Endothelial cell of umbilical vein (primary cell): Measurements from ENCODE around the gene PALD1. TPM values are rescaled to one million over a fixed set of nuclear protein-coding genes. Genes with fewer than 3 reads are reported as not detected.

Experiments used
- BruUV-seq: library from RNA; stranded (reverse); fragments of 400-500 nt; replicated peaks from 2 replicates; lab custom pipeline; 2021; lab: Mats Ljungman, UMichigan
- CTCF ChIA-PET: fragments of 300-600, 350-600 bp; sonication (Branson Sonifier 250); formaldehyde crosslinking; loops from one replicate; lab custom pipeline; 2021; ENCODE audit warnings: antibody characterized with exemption, inconsistent platforms; lab: Charles Lee
- POLR2A ChIA-PET: fragments of 300-600, 350-600 bp; sonication (Branson Sonifier 250); formaldehyde crosslinking; loops from one replicate; lab custom pipeline; 2021; ENCODE audit warnings: antibody characterized with exemption, inconsistent platforms; lab: Charles Lee
- DNase-seq: peaks from one replicate; pipeline ENCODE4 v3.0.0-alpha.2; 2011; ENCODE audit warnings: low read depth, low spot score
- FAIRE-seq: peaks from 2 replicates; lab custom pipeline; 2011; peaks lifted over from hg19 to GRCh38; lab: Jason Lieb, UNC
- H2AFZ ChIP-seq: 2 replicates; pipeline ENCODE4 v1.6.0; 2012; ENCODE audit warnings: low read depth, low read length, control low read depth, inconsistent platforms
- H3K27ac ChIP-seq: 2 replicates; pipeline ENCODE4 v1.5.1; 2011; ENCODE audit warnings: low read depth, mild to moderate bottlenecking, control low read depth, low read length, moderate library complexity; ENCODE audit not compliant: insufficient read depth
- H3K27me3 ChIP-seq, 2 experiments: 2 replicates each; pipeline versions ENCODE4 v1.6.0 to v1.6.1; 2011; ENCODE audit warnings: low read length in 2 of 2, mixed read lengths in 1 of 2; ENCODE audit not compliant: control insufficient read depth in 2 of 2, insufficient read depth in 2 of 2
- H3K36me3 ChIP-seq, 2 experiments: 2 replicates in 1 of 2; 3 replicates in 1 of 2; pipeline ENCODE4 v1.5.1; 2011; ENCODE audit warnings: low read length in 2 of 2, mild to moderate bottlenecking in 1 of 2, moderate library complexity in 1 of 2; ENCODE audit not compliant: control insufficient read depth in 2 of 2, insufficient read depth in 2 of 2; ENCODE audit errors: extremely low read depth in 1 of 2
- H3K4me1 ChIP-seq: 3 replicates; pipeline ENCODE4 v1.5.1; 2011; ENCODE audit warnings: mild to moderate bottlenecking, low read length; ENCODE audit not compliant: control insufficient read depth, insufficient read depth; ENCODE audit errors: extremely low read depth
- H3K4me2 ChIP-seq: 2 replicates; pipeline ENCODE4 v1.6.1; 2011; ENCODE audit warnings: low read length, control low read depth, mixed read lengths; ENCODE audit not compliant: insufficient read depth
- H3K4me3 ChIP-seq, 3 experiments: fragments of 200-600 bp in 1 of 3; sonication (generic), shearing (Covaris generic) in 1 of 3; replicated peaks in 1 of 3; 2 replicates each; pipeline ENCODE4 v1.5.1; 2011 to 2016; ENCODE audit warnings: control low read depth in 3 of 3, low read length in 3 of 3, mild to moderate bottlenecking in 2 of 3, inconsistent platforms in 1 of 3, low read depth in 1 of 3, moderate library complexity in 1 of 3; ENCODE audit not compliant: insufficient read depth in 1 of 3
- H3K79me2 ChIP-seq: 2 replicates; pipeline ENCODE4 v1.6.0; 2012; ENCODE audit warnings: low read length, inconsistent platforms; ENCODE audit not compliant: control insufficient read depth, insufficient read depth
- H3K9ac ChIP-seq: replicated peaks from 2 replicates; pipeline ENCODE3; 2011; ENCODE audit warnings: low read length, control low read depth; ENCODE audit not compliant: insufficient read depth; ENCODE audit errors: extremely low read depth
- H3K9me1 ChIP-seq: replicated peaks from 3 replicates; pipeline ENCODE4 v1.6.0; 2011; ENCODE audit warnings: mild to moderate bottlenecking, low read length; ENCODE audit not compliant: control insufficient read depth, insufficient read depth; ENCODE audit errors: extremely low read depth
- H3K9me3 ChIP-seq: replicated peaks from 2 replicates; pipeline ENCODE4 v1.5.1; 2012; ENCODE audit warnings: low read length, inconsistent platforms; ENCODE audit not compliant: control insufficient read depth, insufficient read depth
- H4K20me1 ChIP-seq: replicated peaks from 2 replicates; pipeline ENCODE3; 2011; ENCODE audit warnings: mild to moderate bottlenecking, low read length; ENCODE audit not compliant: control insufficient read depth, insufficient read depth; ENCODE audit errors: extremely low read depth
- CTCF ChIP-seq, 2 donors: IDR thresholded peaks; 1 replicate in 1 of 2; 2 replicates in 1 of 2; pipeline ENCODE4 v1.5.1; 2011; ENCODE audit warnings: low read length in 2 of 2, mild to moderate bottlenecking in 2 of 2, moderate library complexity in 2 of 2, control low read depth in 1 of 2, inconsistent platforms in 1 of 2, low read depth in 1 of 2; ENCODE audit not compliant: insufficient read depth in 1 of 2; ENCODE audit errors: extremely low read depth in 1 of 2
- EZH2 ChIP-seq: IDR thresholded peaks from 2 replicates; pipeline ENCODE4 v1.6.1; 2012; ENCODE audit warnings: borderline replicate concordance, low read depth, mild to moderate bottlenecking, moderate library complexity, low read length, inconsistent platforms; ENCODE audit not compliant: severe bottlenecking
- FOS ChIP-seq: IDR thresholded peaks from 2 replicates; pipeline ENCODE4 v1.6.1; 2011; ENCODE audit warnings: mild to moderate bottlenecking, low read length, moderate library complexity, borderline replicate concordance; ENCODE audit not compliant: insufficient read depth
- GATA2 ChIP-seq: IDR thresholded peaks from 2 replicates; pipeline ENCODE4 v1.7.0; 2011; ENCODE audit warnings: low read depth, mild to moderate bottlenecking, moderate library complexity, mixed read lengths, low read length; ENCODE audit not compliant: insufficient read length, insufficient read depth
- JUN ChIP-seq: IDR thresholded peaks from 2 replicates; pipeline ENCODE4 v1.6.1; 2011; ENCODE audit warnings: borderline replicate concordance, low read depth; ENCODE audit not compliant: insufficient read length, insufficient read depth
- MAX ChIP-seq: IDR thresholded peaks from 2 replicates; pipeline ENCODE4 v1.6.1; 2011; ENCODE audit not compliant: insufficient read depth, insufficient read length
- MYC ChIP-seq: IDR thresholded peaks from one replicate; pipeline ENCODE4 v1.6.1; 2011; ENCODE audit warnings: mild to moderate bottlenecking, low read depth, low read length
- POLR2A ChIP-seq: IDR thresholded peaks from 2 replicates; pipeline ENCODE4 v1.6.1; 2012; ENCODE audit warnings: low read depth, mild to moderate bottlenecking, control low read depth, low read length
- POLR2AphosphoS5 ChIP-seq: IDR thresholded peaks from 2 replicates; pipeline ENCODE4 v1.6.1; 2012; ENCODE audit warnings: low read depth, mild to moderate bottlenecking, control low read depth, low read length, moderate library complexity; ENCODE audit not compliant: insufficient read depth
- dilution Hi-C: fragments of 300-500 bp; cut with MboI; formaldehyde crosslinking; loops from one replicate; pipeline ENCODE4 v1.15.0; 2019; ENCODE audit warnings: low sequenced_read_pairs; ENCODE audit not compliant: extremely low pct_ligation_motif_present
- intact Hi-C: fragments of 100-400 bp; cut with micrococcal nuclease; formaldehyde crosslinking; loops from one replicate; pipeline ENCODE4 v1.10.0; 2022
- polyA plus RNA-seq, 4 experiments: library from polyadenylated mRNA; depleted of rRNA in 3 of 4; stranded (reverse) in 3 of 4; unstranded in 1 of 4; fragments of >200 nt; gene quantifications; 2 replicates each; pipeline versions ENCODE4 v1.2.1 to v1.2.3, GENCODE V29; 2011 to 2012; ENCODE audit warnings: missing spikeins in 1 of 4
- total RNA-seq: library from RNA; stranded (reverse); gene quantifications from 2 replicates; pipeline ENCODE4 v1.2.3, GENCODE V29; 2021

The PALD1 gene
- total and polyA plus RNA-seq, 2 donors (not counting 3 experiments of a cell fraction or from before 2014, with no cell fraction given) = 16.6 to 73.3 TPM

DNA sequence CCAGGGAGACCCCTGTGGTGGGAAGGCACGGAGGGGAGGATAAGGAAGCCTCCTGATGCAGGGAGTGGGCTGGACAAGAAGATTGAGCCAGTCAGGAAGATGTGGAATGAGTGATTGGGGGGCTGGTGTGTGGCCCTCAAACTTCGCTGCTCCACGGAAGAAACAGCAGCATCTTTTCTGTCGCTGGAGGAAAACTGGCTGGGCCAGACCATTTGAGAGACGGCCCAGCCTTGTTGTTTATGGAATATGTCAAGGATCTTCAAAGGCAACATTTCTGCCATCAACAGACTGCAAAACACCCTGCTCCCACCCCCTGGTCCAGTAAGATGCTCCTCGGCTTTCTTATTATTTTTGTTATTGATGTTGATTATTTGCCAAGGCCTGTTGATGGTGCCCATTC is 29.4 kb downstream of the PALD1 start:
- ChIA-PET POLR2A (no interaction called here), CTCF (interaction anchor here (2.5 to 3.2 kb wide), 2 partner anchors 9 to 46 kb away, joined by 15 to 16 read pairs; no protein-coding TSS in a partner anchor)
- FAIRE-seq (no peak), DNase-seq (no peak)
- Histone ChIP-seq H3K9ac (no peak overlapping the region), H3K9me1 (no peaks in the 10 kb centered on the region), H3K79me2 (no peaks in the 10 kb centered on the region), H2AFZ (no peak overlapping the region), H3K27ac (peak overlapping the region; percentile 54), H3K36me3 (no peaks in the 10 kb centered on the region), H3K4me2 (no peak overlapping the region), H4K20me1 (no peaks in the 10 kb centered on the region), H3K9me3 (no peaks in the 10 kb centered on the region), H3K4me3 (no peak overlapping the region), H3K27me3 (no peaks in the 10 kb centered on the region), H3K4me1 (peaks cover 31% of the 10 kb centered on the region)
- no TSS peak for BruUV-seq
- TF ChIP-seq GATA2 = no peak
- no peak for TF ChIP-seq JUN
- TF ChIP-seq POLR2AphosphoS5 = no peak
- TF ChIP-seq MYC = no peak
- intact Hi-C loops (no loop called here), dilution Hi-C loops (no loop called here)

DNA sequence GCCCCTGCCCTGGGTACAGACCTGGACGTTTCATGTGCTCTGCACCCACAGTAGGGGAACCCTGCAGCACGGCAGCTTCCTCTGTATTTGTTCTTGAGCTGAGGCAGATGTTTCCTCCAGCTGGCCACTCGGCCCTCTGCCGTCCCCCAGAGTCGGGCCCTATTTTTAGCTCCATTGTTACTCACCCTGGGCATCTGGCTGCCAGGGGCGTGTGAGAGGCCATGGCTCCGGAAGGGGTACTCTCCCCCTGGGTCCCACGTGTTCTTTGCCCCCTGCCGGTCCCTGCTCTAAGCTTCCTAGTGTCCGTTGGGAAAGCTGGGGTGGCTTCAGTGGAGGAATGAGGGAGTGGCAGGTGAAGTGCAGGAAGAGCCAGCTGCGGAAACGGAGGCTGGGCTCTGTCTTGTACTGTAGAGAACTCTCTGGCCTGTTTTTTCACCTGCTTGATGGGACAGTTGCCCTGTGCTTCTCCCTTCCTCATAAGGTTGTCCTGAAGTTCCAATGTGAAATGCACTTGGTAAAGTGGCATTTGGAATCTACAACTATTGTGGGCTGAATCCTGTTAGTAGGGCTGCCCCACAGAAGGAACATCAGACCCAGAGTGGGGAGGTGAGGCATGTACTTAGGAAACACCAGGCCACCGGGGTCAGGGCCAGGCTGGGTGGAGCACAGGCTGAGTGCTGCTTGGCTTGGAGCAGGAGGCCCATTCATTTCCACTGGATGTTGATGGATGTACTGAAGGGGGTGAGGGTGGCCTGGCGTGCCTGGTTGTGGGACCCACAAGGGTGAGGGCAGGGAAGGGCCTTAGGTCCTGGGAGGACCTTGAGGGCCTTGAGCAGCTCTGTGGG is 30.6 kb downstream of the PALD1 start:
- ChIA-PET CTCF (interaction anchor here (0.9 to 3.2 kb wide), 8 partner anchors 10 to 48 kb away, joined by 3 to 16 read pairs (median 4); no protein-coding TSS in a partner anchor), POLR2A (interaction anchor here (0.7 to 1.1 kb wide), 2 partner anchors 10 to 761 kb away, joined by 3 to 5 read pairs; no protein-coding TSS in a partner anchor)
- Histone ChIP-seq H3K27ac (peak overlapping the region; percentile 73), H2AFZ (no peak overlapping the region), H3K4me3 (no peak overlapping the region), H3K27me3 (no peaks in the 10 kb centered on the region), H3K9me3 (no peaks in the 10 kb centered on the region), H3K4me2 (no peak overlapping the region), H3K9ac (peak overlapping the region; percentile 19), H3K36me3 (no peaks in the 10 kb centered on the region), H3K9me1 (no peaks in the 10 kb centered on the region), H4K20me1 (no peaks in the 10 kb centered on the region), H3K4me1 (peaks cover 29% of the 10 kb centered on the region), H3K79me2 (no peaks in the 10 kb centered on the region)
- FAIRE-seq (peak; percentile 91), DNase-seq (peak; percentile 92)
- intact Hi-C loops = loop anchor here (1.0 kb wide), 2 partner anchors 9 to 31 kb away; partner anchors contain the start of gene PALD1
- BruUV-seq = no TSS peak
- no peak for TF ChIP-seq POLR2A
- TF ChIP-seq GATA2 = no peak
- peak; percentile 9 to 12 for TF ChIP-seq CTCF (IDR thresholded peaks at IDR 0.05; ENCODE audit: extremely low read depth in 1 of 2, insufficient read depth in 1 of 2, low read depth in 1 of 2, low read length in 2 of 2)
- TF ChIP-seq MAX = peak; percentile 79
- TF ChIP-seq EZH2 = no peak
- no peak for TF ChIP-seq MYC
- no peak for TF ChIP-seq FOS
- peak; percentile 74 for TF ChIP-seq POLR2AphosphoS5
- TF ChIP-seq JUN = peak; percentile 34
- dilution Hi-C loops = no loop called here
